Loucy (cell line): ENCODE data around the gene SPECC1.

Source experiments
- H2AFZ ChIP-seq: fragments of 200-600 bp; sonication (generic); 2 replicates; pipeline ENCODE4 v1.6.0; 2016; ENCODE audit warnings: antibody characterized with exemption, mild to moderate bottlenecking, low read length, moderate library complexity
- H3F3A ChIP-seq: fragments of 200-600 bp; 2 replicates; pipeline ENCODE4 v1.6.0; 2016; ENCODE audit warnings: antibody characterized with exemption, low read depth, mild to moderate bottlenecking
- H3K27me3 ChIP-seq: fragments of 200-600 bp; sonication (generic); 2 replicates; pipeline ENCODE4 v1.6.1; 2014; ENCODE audit warnings: low read length, mild to moderate bottlenecking; ENCODE audit not compliant: insufficient read depth, poor library complexity, severe bottlenecking
- H3K36me3 ChIP-seq: fragments of 200-600 bp; sonication (generic); 2 replicates; pipeline ENCODE4 v1.6.1; 2016; ENCODE audit warnings: low read length; ENCODE audit not compliant: insufficient read depth
- H3K4me1 ChIP-seq: fragments of 200-600 bp; sonication (generic); 2 replicates; pipeline ENCODE4 v1.5.1; 2014; ENCODE audit warnings: low read length, mild to moderate bottlenecking; ENCODE audit not compliant: insufficient read depth, poor library complexity, severe bottlenecking
- H3K4me2 ChIP-seq: fragments of 200-600 bp; sonication (generic); 2 replicates; pipeline ENCODE4 v1.6.0; 2014; ENCODE audit warnings: antibody characterized with exemption, low read length, low read depth, mild to moderate bottlenecking; ENCODE audit not compliant: poor library complexity, severe bottlenecking
- H3K4me3 ChIP-seq: fragments of 200-600 bp; sonication (generic); 2 replicates; pipeline ENCODE4 v1.5.1; 2014; ENCODE audit warnings: low read length, mild to moderate bottlenecking, mixed read lengths; ENCODE audit not compliant: poor library complexity, severe bottlenecking
- H3K79me2 ChIP-seq: fragments of 200-600 bp; sonication (generic); 2 replicates; pipeline ENCODE4 v1.6.1; 2014; ENCODE audit warnings: low read length; ENCODE audit not compliant: insufficient read depth
- H3K9ac ChIP-seq: fragments of 200-600 bp; sonication (generic); 2 replicates; pipeline ENCODE4 v1.6.0; 2014; ENCODE audit warnings: mild to moderate bottlenecking, low read depth, low read length, moderate library complexity; ENCODE audit not compliant: poor library complexity, severe bottlenecking
- H3K9me2 ChIP-seq: fragments of 200-600 bp; sonication (generic); replicated peaks from 2 replicates; pipeline ENCODE4 v1.6.1; 2016; ENCODE audit warnings: low read depth, low read length, mixed read lengths
- H3K9me3 ChIP-seq: fragments of 200-600 bp; sonication (generic); 2 replicates; pipeline ENCODE4 v1.6.1; 2014; ENCODE audit warnings: mild to moderate bottlenecking, antibody characterized with exemption, low read length, low read depth; ENCODE audit not compliant: insufficient read depth
- H4K20me1 ChIP-seq: fragments of 200-600 bp; sonication (generic); 2 replicates; pipeline ENCODE4 v1.6.0; 2014; ENCODE audit warnings: antibody characterized with exemption, low read length, mild to moderate bottlenecking; ENCODE audit not compliant: insufficient read depth, poor library complexity, severe bottlenecking
- CTCF ChIP-seq: fragments of 200-600 bp; sonication (generic); conservative IDR thresholded peaks from 2 replicates; pipeline ENCODE4 v1.5.1; 2014; ENCODE audit warnings: mild to moderate bottlenecking, antibody characterized with exemption, low read length
- EZH2phosphoT487 ChIP-seq: fragments of 200-600 bp; IDR thresholded peaks from 2 replicates; pipeline ENCODE4 v1.6.1; 2018; ENCODE audit warnings: antibody characterized with exemption, mild to moderate bottlenecking, moderate library complexity, borderline replicate concordance

The SPECC1 gene

GRCh38 chr17:20253323-20253722, 244.2 kb downstream of the SPECC1 start:
- TF ChIP-seq CTCF = no peak
- peaks cover 8% of the 10 kb centered on the region; the same call in 1 of the 2 replicates for H3K36me3 ChIP-seq

GRCh38 chr17:20254541-20254940, 245.4 kb downstream of the SPECC1 start:
- Histone ChIP-seq H3K9ac (no peak overlapping the region), H3K9me3 (no peaks in the 10 kb centered on the region), H4K20me1 (no peaks in the 10 kb centered on the region), H3K36me3 (peaks cover 11% of the 10 kb centered on the region; the same call in 1 of the 2 replicates), H3K4me1 (peaks cover 12% of the 10 kb centered on the region), H2AFZ (no peak overlapping the region), H3K27me3 (no peaks in the 10 kb centered on the region), H3F3A (no peaks in the 10 kb centered on the region), H3K4me2 (no peak overlapping the region), H3K79me2 (no peaks in the 10 kb centered on the region), H3K9me2 (no peaks in the 10 kb centered on the region), H3K4me3 (no peak overlapping the region)
- no peak for TF ChIP-seq CTCF
- TF ChIP-seq EZH2phosphoT487 = no peak

More at GRCh38 chr17:20253323-20253722, 244.2 kb downstream of the SPECC1 start:
- H3K27me3 ChIP-seq = no peaks in the 10 kb centered on the region
- no peaks in the 10 kb centered on the region for H3F3A ChIP-seq
- no peaks in the 10 kb centered on the region for H3K9me3 ChIP-seq
- no peaks in the 10 kb centered on the region for H3K9me2 ChIP-seq
- no peak overlapping the region for H3K9ac ChIP-seq
- no peak overlapping the region for H3K4me2 ChIP-seq
- H2AFZ ChIP-seq = no peak overlapping the region
- H3K4me1 ChIP-seq = peaks cover 12% of the 10 kb centered on the region
- H3K4me3 ChIP-seq = no peak overlapping the region
- no peaks in the 10 kb centered on the region for H3K79me2 ChIP-seq
- H4K20me1 ChIP-seq = no peaks in the 10 kb centered on the region

GRCh38 chr17:20256144-20256543, 247.0 kb downstream of the SPECC1 start:
- no peaks in the 10 kb centered on the region for H3K27me3 ChIP-seq
- H3K4me3 ChIP-seq = no peak overlapping the region
- no peaks in the 10 kb centered on the region for H3K79me2 ChIP-seq
- H3F3A ChIP-seq = no peaks in the 10 kb centered on the region
- no peak overlapping the region for H3K4me2 ChIP-seq
- TF ChIP-seq CTCF (no peak), EZH2phosphoT487 (no peak)
- no peaks in the 10 kb centered on the region for H3K9me3 ChIP-seq
- peaks cover 14% of the 10 kb centered on the region; the same call in 1 of the 2 replicates for H3K36me3 ChIP-seq
- H4K20me1 ChIP-seq = no peaks in the 10 kb centered on the region
- H3K4me1 ChIP-seq = peaks cover 12% of the 10 kb centered on the region
- H3K9me2 ChIP-seq = no peaks in the 10 kb centered on the region
- H2AFZ ChIP-seq = no peak overlapping the region
- H3K9ac ChIP-seq = no peak overlapping the region
